ENCODE measurements around the gene PNRC2. TPM values are rescaled to one million over a fixed set of nuclear protein-coding genes. Genes with fewer than 3 reads are reported as not detected.

PNRC2 gene, protein sequence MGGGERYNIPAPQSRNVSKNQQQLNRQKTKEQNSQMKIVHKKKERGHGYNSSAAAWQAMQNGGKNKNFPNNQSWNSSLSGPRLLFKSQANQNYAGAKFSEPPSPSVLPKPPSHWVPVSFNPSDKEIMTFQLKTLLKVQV
- 36.5 and 47.0 TPM in 2 replicates for total RNA-seq (2014; rRNA removed; shearing (Covaris generic); ENCODE audit: low replicate concordance)

GRCh38 chr1:23959461-23960290, at the start of gene PNRC2:
Gene PNRC2, plus strand, starts transcription at chr1:23959828. Its CDS starts 1,630 bp downstream, at chr1:23961458.
- Histone ChIP-seq H3K9me3 (no peaks in the 10 kb centered on the region), H3K4me3 (peak within 1 kb of the TSS; percentile 87), H3K27me3 (no peaks in the 10 kb centered on the region), H3K36me3 (peaks cover 30% of the 10 kb centered on the region)
- DNase-seq = peak; percentile 98

- Histone ChIP-seq H3K36me3 (no peaks in the 10 kb centered on the region), H3K27me3 (no peaks in the 10 kb centered on the region), H3K4me3 (no peak overlapping the region), H3K9me3 (no peaks in the 10 kb centered on the region)
- no peak for DNase-seq
Measured at GRCh38 chr1:23910144-23910543, 49.5 kb upstream of the PNRC2 start.

GRCh38 chr1:23910553-23911246, 48.9 kb upstream of the PNRC2 start:
- H3K9me3 ChIP-seq = no peaks in the 10 kb centered on the region

DNA sequence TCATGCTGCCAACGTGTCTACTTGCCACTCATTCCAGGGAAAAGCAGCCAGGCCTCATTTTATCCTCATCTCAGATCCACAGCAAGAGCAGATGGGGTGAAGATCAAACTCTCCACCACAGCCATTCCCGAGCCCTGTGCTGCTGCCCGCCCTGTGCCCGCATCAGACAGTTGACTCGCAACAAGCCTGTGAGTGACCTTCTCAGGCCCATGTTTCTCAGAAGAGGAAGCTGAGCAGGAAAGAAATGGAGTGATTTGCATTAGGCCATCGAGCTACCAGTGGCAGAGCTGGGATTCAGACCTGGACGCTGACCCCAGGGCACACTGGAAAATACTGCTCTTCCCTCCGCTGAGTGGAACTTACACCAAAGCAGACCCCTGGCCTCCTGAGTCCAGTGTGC, 47.7 kb upstream of the PNRC2 start:
- DNase-seq = no peak
- no peaks in the 10 kb centered on the region for H3K27me3 ChIP-seq
- H3K4me3 ChIP-seq = no peak overlapping the region
- H3K9me3 ChIP-seq = no peaks in the 10 kb centered on the region
- no peaks in the 10 kb centered on the region for H3K36me3 ChIP-seq

More at GRCh38 chr1:23910553-23911246, 48.9 kb upstream of the PNRC2 start:
- Histone ChIP-seq H3K27me3 (no peaks in the 10 kb centered on the region), H3K4me3 (no peak overlapping the region), H3K36me3 (no peaks in the 10 kb centered on the region)
- DNase-seq = no peak

- H3K9me3 ChIP-seq = no peaks in the 10 kb centered on the region
- H3K36me3 ChIP-seq = no peaks in the 10 kb centered on the region
- H3K27me3 ChIP-seq = no peaks in the 10 kb centered on the region
- H3K4me3 ChIP-seq = no peak within 1 kb of the TSS
- no peak for DNase-seq
Measured at GRCh38 chr1:23913212-23913880, 46.3 kb upstream of the PNRC2 start, which contains the start of gene CNR2. Gene CNR2, minus strand, starts transcription at chr1:23913362. Its CDS starts 37,745 bp downstream, at chr1:23875617.

DNA sequence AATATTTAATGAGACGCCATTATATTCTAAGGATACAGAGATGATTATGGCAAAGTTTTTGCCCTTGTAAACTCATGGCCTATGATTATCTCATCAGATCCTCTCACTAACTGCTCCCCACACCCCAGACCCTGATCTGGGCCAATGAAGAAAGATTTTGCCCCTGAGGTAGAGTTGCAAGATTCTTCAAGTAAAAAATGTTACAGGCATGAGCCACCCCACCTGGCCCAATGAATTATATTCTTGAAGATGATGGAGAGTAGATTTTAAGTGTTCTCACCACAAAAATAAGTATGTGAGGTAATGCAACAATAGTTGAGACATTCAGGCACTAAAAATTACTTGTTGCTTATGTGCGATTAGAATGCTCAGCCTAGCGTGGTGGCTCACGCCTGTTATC, 44.7 kb upstream of the PNRC2 start:
- Histone ChIP-seq H3K36me3 (no peaks in the 10 kb centered on the region), H3K27me3 (no peaks in the 10 kb centered on the region), H3K9me3 (no peaks in the 10 kb centered on the region), H3K4me3 (no peak overlapping the region)
- DNase-seq = no peak

- Histone ChIP-seq H3K27me3 (no peaks in the 10 kb centered on the region), H3K4me3 (no peak overlapping the region), H3K36me3 (no peaks in the 10 kb centered on the region), H3K9me3 (no peaks in the 10 kb centered on the region)
- DNase-seq = no peak
Measured at GRCh38 chr1:23915466-23915865, 44.2 kb upstream of the PNRC2 start.

DNA sequence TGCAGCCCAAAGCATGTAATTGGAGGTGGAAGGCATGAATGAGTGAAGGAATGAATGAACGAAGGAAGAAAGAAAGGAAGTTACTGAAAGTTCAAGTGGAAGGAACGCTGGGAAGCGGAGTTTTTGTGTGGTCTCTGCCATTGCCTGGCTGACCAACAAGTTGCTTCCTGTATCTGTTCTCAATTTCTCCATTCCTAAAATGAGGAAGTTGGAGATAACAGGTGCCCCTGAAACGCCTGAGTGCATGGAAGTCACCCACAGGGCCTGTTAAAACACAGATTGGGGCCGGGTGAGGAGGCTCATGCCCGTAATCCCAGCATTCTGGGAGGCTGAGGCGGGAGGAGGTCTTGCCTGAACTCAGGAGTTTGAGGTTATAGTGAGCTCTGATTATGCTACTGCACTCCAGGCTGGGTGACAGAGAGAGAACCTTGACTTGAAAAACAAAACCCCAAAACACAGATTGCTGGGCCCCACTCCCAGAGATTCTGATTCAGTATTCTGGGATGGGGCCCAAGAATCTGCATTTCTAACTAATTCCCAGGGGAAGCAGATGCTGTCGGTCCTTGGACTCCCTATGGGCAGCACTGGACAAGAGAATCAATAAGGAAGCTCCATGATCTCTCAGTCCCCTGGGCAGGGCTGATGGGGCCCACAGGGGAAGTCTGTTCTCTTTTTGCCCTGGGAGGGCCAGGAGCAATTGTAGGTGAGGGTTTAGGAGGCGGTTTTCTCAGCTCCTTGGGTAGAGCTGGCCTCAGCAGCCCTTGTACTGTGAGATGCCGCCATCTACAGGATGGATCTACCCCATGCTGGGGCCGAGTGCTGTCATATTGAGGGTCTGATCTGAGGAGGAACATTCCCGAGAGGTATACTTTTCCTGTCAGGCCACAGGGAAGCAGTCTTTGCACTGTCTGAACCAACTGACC, 43.2 kb upstream of the PNRC2 start:
- no peaks in the 10 kb centered on the region for H3K9me3 ChIP-seq
- no peak overlapping the region for H3K4me3 ChIP-seq
- H3K27me3 ChIP-seq = no peaks in the 10 kb centered on the region
- no peaks in the 10 kb centered on the region for H3K36me3 ChIP-seq
- DNase-seq = peak; percentile 48

GRCh38 chr1:23922321-23922943, 37.2 kb upstream of the PNRC2 start:
- Histone ChIP-seq H3K4me3 (no peak overlapping the region), H3K9me3 (no peaks in the 10 kb centered on the region), H3K27me3 (no peaks in the 10 kb centered on the region), H3K36me3 (no peaks in the 10 kb centered on the region)
- DNase-seq = no peak

GRCh38 chr1:23923592-23924499, 35.8 kb upstream of the PNRC2 start:
- Histone ChIP-seq H3K4me3 (no peak overlapping the region), H3K36me3 (no peaks in the 10 kb centered on the region), H3K9me3 (no peaks in the 10 kb centered on the region), H3K27me3 (no peaks in the 10 kb centered on the region)
- DNase-seq = no peak

- no peaks in the 10 kb centered on the region for H3K36me3 ChIP-seq
- H3K9me3 ChIP-seq = no peaks in the 10 kb centered on the region
- no peak overlapping the region for H3K4me3 ChIP-seq
- no peaks in the 10 kb centered on the region for H3K27me3 ChIP-seq
- DNase-seq = no peak
Measured at GRCh38 chr1:23924601-23925000, 35.0 kb upstream of the PNRC2 start.

DNA sequence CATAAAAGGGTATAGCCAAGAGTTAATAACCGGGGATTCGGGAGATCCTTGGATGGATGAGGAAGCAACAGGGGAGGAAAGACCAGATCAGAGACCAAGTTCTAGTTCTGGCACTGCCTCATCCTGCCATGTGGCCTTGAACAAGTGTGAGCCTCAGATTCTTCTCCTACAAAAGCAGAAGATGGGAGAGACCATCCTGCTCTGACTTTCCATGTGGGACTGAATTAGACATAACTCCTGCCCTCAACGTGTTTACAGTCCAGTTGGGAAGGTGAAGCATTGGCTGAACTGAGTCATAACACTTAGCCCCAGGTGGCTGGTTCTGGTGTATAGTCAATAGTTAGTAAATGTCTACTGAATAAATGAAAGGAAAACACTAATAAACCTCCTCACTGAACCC, 34.3 kb upstream of the PNRC2 start:
- no peak overlapping the region for H3K4me3 ChIP-seq
- H3K27me3 ChIP-seq = no peaks in the 10 kb centered on the region
- DNase-seq = no peak
- H3K9me3 ChIP-seq = no peaks in the 10 kb centered on the region
- no peaks in the 10 kb centered on the region for H3K36me3 ChIP-seq

- no peaks in the 10 kb centered on the region for H3K27me3 ChIP-seq
- no peaks in the 10 kb centered on the region for H3K36me3 ChIP-seq
- H3K4me3 ChIP-seq = no peak overlapping the region
- H3K9me3 ChIP-seq = no peaks in the 10 kb centered on the region
- no peak for DNase-seq
Measured at GRCh38 chr1:23927097-23927496, 32.5 kb upstream of the PNRC2 start.

DNA sequence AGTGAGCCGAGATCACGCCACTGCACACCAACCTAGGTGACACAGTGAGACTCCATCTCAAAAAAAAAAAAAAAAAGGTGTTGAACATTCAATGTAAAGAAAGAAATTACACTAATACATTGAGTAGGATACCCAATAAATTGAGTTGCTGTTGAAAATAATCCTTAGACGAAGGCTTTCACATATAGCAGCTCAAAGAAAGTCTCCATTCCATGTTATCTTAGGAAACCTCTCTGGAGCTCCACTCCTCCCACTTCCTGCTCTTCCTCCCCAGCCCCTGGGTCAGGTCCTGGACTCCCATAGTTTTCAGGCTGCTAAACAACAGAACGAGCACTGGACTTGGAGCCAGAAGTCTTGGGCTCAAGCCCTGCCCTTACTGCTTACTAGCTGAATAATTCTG, 30.8 kb upstream of the PNRC2 start:
- no peak for DNase-seq
- no peaks in the 10 kb centered on the region for H3K36me3 ChIP-seq
- H3K4me3 ChIP-seq = no peak overlapping the region
- no peaks in the 10 kb centered on the region for H3K9me3 ChIP-seq
- no peaks in the 10 kb centered on the region for H3K27me3 ChIP-seq

DNA sequence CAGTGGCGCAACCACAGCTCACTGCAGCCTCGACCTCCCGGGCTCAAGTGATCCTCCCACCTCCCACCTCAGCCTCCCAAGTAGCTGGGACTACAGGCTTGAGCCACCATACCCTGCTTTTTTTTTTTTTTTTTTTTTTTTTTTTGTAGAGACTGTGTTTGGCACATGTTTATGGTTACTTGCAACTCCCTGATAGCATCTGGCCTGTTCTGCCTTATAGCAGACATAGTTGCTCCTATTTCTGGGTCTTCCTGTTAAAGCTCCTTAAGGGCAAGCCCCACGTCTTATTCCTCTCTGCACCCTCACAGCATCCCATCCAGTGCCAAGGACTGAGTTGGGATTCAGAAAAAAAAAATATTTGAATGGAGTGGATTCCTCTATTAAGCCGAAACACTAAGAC, 29.4 kb upstream of the PNRC2 start:
- H3K27me3 ChIP-seq = no peaks in the 10 kb centered on the region
- H3K36me3 ChIP-seq = no peaks in the 10 kb centered on the region
- H3K9me3 ChIP-seq = no peaks in the 10 kb centered on the region
- no peak for DNase-seq
- no peak overlapping the region for H3K4me3 ChIP-seq

Data from MG63 (cell line).